Adrenal gland (tissue), 12 donors: ENCODE data around the gene BCL11B. TPM values are rescaled to one million over a fixed set of nuclear protein-coding genes. Genes with fewer than 3 reads are reported as not detected.

Experiments
- DNase-seq, 7 donors: peaks; one replicate each; pipeline ENCODE4 v3.0.0-alpha.2; 2019 to 2020
- H3K27ac ChIP-seq, 5 donors: fragments of 200-600 bp; sonication (generic) in 4 of 5; 1 replicate in 3 of 5; 2 replicates in 2 of 5; pipeline versions ENCODE4 v1.5.1 to v1.8.0; 2016 to 2020; ENCODE audit warnings: mild to moderate bottlenecking in 1 of 5
- H3K27me3 ChIP-seq: fragments of 200-600 bp; 2 replicates; pipeline ENCODE4 v1.8.0; 2021
- H3K36me3 ChIP-seq, 2 donors: fragments of 200-600 bp; replicated peaks in 1 of 2; 1 replicate in 1 of 2; 2 replicates in 1 of 2; pipeline versions ENCODE4 v1.5.1 to v1.8.0; 2018 to 2022
- H3K4me1 ChIP-seq, 2 donors: fragments of 200-600 bp; replicated peaks in 1 of 2; 1 replicate in 1 of 2; 2 replicates in 1 of 2; pipeline versions ENCODE4 v1.5.1 to v1.8.0; 2018 to 2021
- H3K4me3 ChIP-seq, 4 donors: fragments of 200-600 bp; sonication (generic) in 3 of 4; one replicate each; pipeline ENCODE4 v1.5.1; 2016 to 2018
- H3K9me3 ChIP-seq, 3 donors: fragments of 200-600 bp; sonication (generic) in 1 of 3; replicated peaks in 1 of 3; 1 replicate in 2 of 3; 2 replicates in 1 of 3; pipeline versions ENCODE4 v1.5.1 to v1.8.0; 2016 to 2021
- POLR2A ChIP-seq, 2 donors: fragments of 450-650 bp; IDR thresholded peaks; one replicate each; pipeline ENCODE4 v1.6.1; 2017; ENCODE audit warnings: antibody characterized with exemption in 2 of 2, mild to moderate bottlenecking in 2 of 2, moderate library complexity in 1 of 2
- WGBS, 4 donors: extraction: QIAGEN DNeasy Blood & Tissue Kit in 2 of 4; methylation state at CpG; one replicate each; pipeline versions ENCODE4 v1.1.5 to v1.1.7; 2013 to 2017; 5-methylcytosine and 5-hydroxymethylcytosine counted together
- intact Hi-C, 2 donors: fragments of 100-400 bp; cut with DNase I; formaldehyde crosslinking; loops; one replicate each; pipeline versions ENCODE4 v1.14.1 to v1.15.0; 2022 to 2023
- polyA plus RNA-seq, 3 donors: library from polyadenylated mRNA; stranded (reverse); fragments of 200-250 nt in 2 of 3; fragments of 350-450 nt in 1 of 3; fragmentation: Illumina TruSeq in 1 of 3; extraction: RNeasy Lipid Tissue Mini Kit (QIAGEN cat#74804) in 1 of 3; gene quantifications; one replicate each; pipeline ENCODE4 v1.2.3, GENCODE V29; 2013 to 2014
- total RNA-seq, 9 donors: library from RNA; depleted of rRNA in 4 of 9; stranded (reverse); fragments of >200 nt in 4 of 9; fragments of 120-200 nt in 1 of 9; fragmentation: NEBNext Ultra II Directional in 1 of 9; extraction: Animal tissue kit (Norgen Biotek cat#: 25700) in 1 of 9; gene quantifications; one replicate each; pipeline versions ENCODE4 v1.1.0 to v1.2.4, GENCODE V29; 2013 to 2023
- TF ChIP-seq, protein P1 (sequence below), 6 experiments: fragments of 450-650 bp in 4 of 6; fragments of 200-600 bp in 2 of 6; sonication (generic) in 1 of 6; IDR thresholded peaks; 1 replicate in 5 of 6; 2 replicates in 1 of 6; pipeline versions ENCODE4 v1.5.1 to v1.8.0; 2016 to 2021; ENCODE audit warnings: antibody characterized with exemption in 6 of 6, mild to moderate bottlenecking in 2 of 6, moderate library complexity in 1 of 6
- donor health status: healthy with polysubstance abuse.
- donor health status: Bipolar disorder and iron deficiency.
- donor health status: DM: yes; HTN: yes; CAD: no.
- donor health status: DM: no; HTN: no; CAD: no.
- donor health status: DM: no; HTN: no; CAD: no.
- donor health status: DM: yes; HTN: yes; CAD: no.

The BCL11B gene
- total and polyA plus RNA-seq, 12 donors: 0.24 to 3.2 (median 0.54) TPM

DNA sequence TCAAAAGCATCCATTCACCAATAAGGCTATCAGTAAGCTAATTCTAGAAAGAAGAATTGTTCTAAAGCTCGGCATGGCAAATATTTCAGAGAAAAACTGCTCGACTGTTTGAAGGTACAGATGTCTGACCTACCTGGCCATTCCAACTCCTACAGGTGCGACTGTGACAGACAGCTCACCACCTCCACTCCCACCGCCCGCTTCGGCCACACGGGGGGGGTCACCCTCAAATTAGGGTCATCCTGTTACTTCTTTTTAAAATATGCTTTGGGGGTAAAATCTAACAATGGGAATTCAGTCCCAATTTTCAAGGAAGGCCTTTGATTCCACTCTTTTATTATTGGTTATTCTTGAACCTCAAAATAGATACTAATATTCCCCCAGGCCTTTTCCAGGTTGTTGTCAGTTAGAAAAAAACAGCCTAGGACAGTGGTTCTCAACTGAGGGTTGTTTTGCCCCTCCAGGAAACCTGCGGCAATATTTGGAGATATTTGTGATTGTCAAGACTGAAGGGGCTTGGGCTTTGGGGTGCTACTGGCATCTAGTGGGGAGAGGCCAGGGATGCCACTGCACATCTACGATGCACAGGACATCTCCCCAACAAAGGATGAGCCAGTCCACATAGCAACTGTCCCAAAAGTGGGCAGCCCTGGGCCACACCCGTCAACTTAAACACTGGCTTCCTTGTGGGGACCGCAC is 81.2 kb downstream of the BCL11B start:
- no peaks in the 10 kb centered on the region for H3K27me3 ChIP-seq
- no peak overlapping the region for H3K27ac ChIP-seq
- intact Hi-C loops: no loop called here
- H3K9me3 ChIP-seq: no peaks in the 10 kb centered on the region
- H3K4me3 ChIP-seq: peak overlapping the region in 1 of 4 donors; percentile 42
- DNase-seq: no peak
- peaks cover 0 to 9% of the 10 kb centered on the region in 2 donors for H3K4me1 ChIP-seq
- no peaks in the 10 kb centered on the region for H3K36me3 ChIP-seq
- 69 to 84% (median 75%) methylated on average over 11 of the region's 11 CpGs for WGBS, 4 donors
- TF ChIP-seq, protein P1, sequence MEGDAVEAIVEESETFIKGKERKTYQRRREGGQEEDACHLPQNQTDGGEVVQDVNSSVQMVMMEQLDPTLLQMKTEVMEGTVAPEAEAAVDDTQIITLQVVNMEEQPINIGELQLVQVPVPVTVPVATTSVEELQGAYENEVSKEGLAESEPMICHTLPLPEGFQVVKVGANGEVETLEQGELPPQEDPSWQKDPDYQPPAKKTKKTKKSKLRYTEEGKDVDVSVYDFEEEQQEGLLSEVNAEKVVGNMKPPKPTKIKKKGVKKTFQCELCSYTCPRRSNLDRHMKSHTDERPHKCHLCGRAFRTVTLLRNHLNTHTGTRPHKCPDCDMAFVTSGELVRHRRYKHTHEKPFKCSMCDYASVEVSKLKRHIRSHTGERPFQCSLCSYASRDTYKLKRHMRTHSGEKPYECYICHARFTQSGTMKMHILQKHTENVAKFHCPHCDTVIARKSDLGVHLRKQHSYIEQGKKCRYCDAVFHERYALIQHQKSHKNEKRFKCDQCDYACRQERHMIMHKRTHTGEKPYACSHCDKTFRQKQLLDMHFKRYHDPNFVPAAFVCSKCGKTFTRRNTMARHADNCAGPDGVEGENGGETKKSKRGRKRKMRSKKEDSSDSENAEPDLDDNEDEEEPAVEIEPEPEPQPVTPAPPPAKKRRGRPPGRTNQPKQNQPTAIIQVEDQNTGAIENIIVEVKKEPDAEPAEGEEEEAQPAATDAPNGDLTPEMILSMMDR (IDR thresholded peaks at IDR 0.05): no peak
- no peak for TF ChIP-seq POLR2A (IDR thresholded peaks at IDR 0.05)

DNA sequence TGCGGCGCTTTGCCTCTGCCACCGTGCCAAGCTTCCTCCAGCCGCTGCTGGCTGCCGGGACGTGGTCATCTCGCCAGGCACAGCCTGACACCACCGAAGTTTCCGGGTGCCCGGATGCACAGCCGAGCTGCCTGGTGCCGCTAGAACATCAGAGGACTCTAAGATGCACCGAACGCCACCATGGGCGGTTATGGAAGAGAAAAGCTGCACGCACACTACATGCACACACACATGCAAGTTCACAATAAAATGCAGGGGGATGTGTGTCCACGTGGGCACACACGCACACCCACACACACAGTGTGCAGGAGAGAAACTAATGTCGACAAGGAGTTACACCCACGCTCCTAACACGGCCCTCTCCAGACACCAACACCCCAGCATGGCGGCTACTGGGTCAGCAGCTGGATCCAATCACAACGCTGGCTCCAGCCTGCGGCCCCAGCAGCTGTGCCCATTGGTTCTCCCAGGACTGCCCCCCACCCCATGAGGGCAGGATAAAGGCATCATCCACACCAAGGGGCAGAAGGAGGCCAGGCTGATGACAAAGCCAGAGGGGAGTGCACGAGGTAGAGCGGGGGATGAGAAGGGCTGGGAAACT is 82.7 kb downstream of the BCL11B start:
- Histone ChIP-seq H3K4me3 (no peak overlapping the region), H3K4me1 (peaks cover 0 to 9% of the 10 kb centered on the region in 2 donors), H3K27ac (no peak overlapping the region), H3K27me3 (no peaks in the 10 kb centered on the region), H3K36me3 (no peaks in the 10 kb centered on the region), H3K9me3 (no peaks in the 10 kb centered on the region)
- intact Hi-C loops: no loop called here
- TF ChIP-seq POLR2A (IDR thresholded peaks at IDR 0.05): no peak
- TF ChIP-seq, protein P1 (IDR thresholded peaks at IDR 0.05): no peak
- DNase-seq: no peak
- 88 to 92% (median 90%) methylated on average over 11 to 26 of the region's 26 CpGs for WGBS, 4 donors

DNA sequence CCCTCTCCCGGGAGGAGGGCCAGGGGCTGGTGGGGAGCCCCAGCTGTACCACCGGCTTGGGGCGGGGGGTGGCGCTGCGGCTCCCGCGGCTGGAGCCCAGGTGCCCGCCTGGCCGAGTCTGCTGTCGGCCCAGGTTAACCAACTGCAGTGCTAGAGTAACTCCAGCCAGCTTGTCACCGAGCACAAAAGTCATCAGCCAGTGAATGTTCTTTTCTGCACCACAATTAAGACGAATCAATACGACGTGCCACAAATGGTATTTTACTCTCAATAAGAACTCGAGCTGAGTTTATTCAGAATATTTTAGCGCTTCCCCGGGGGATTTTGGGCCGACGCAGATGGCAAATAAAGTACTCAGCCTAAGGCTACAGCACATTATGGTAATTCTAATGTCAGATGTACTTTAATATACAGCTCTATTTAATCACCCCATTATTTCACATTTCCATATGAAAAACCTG is 83.2 kb downstream of the BCL11B start:
- WGBS, 4 donors: 69 to 80% (median 72%) methylated on average over 12 to 19 of the region's 19 CpGs

DNA sequence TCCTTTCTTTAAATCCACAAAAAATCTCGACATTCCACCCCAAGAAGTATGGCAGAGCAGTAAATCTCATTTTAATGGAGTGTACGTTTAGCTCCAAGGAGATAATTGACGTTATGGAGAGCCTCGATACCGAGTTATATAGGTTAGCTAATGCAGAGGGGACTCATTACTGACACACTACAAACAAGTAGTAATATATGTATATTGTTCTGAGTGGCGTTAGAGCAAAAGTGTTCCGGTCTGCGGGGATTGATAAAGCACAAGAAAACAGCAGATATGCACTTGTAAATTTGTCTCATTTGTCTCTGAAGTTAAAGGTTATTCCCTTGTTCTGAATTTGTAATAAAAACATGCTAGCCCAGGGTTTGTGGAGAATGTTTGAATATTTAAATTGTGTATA is 84.1 kb downstream of the BCL11B start:
- no peaks in the 10 kb centered on the region for H3K27me3 ChIP-seq
- no peaks in the 10 kb centered on the region for H3K36me3 ChIP-seq
- WGBS, 4 donors: 72 to 83% (median 80%) methylated on average over 8 of the region's 8 CpGs

More for the DNA sequence above, 83.2 kb downstream of the BCL11B start:
- Histone ChIP-seq H3K27me3 (no peaks in the 10 kb centered on the region), H3K4me1 (peaks cover 0 to 9% of the 10 kb centered on the region in 2 donors), H3K36me3 (no peaks in the 10 kb centered on the region), H3K27ac (no peak overlapping the region), H3K9me3 (no peaks in the 10 kb centered on the region), H3K4me3 (no peak overlapping the region)
- intact Hi-C loops: no loop called here
- TF ChIP-seq, protein P1 (IDR thresholded peaks at IDR 0.05): no peak
- no peak for TF ChIP-seq POLR2A (IDR thresholded peaks at IDR 0.05)
- DNase-seq: no peak

More for the DNA sequence above, 84.1 kb downstream of the BCL11B start:
- Histone ChIP-seq H3K9me3 (no peaks in the 10 kb centered on the region), H3K27ac (no peak overlapping the region), H3K4me1 (peaks cover 0 to 9% of the 10 kb centered on the region in 2 donors), H3K4me3 (no peak overlapping the region)
- no peak for DNase-seq
- no peak for TF ChIP-seq POLR2A (IDR thresholded peaks at IDR 0.05)
- TF ChIP-seq, protein P1 (IDR thresholded peaks at IDR 0.05): no peak
- intact Hi-C loops: no loop called here
